Measurements from ENCODE around the gene HECW1. TPM values are rescaled to one million over a fixed set of nuclear protein-coding genes. Genes with fewer than 3 reads are reported as not detected.

Gene HECW1
- total RNA-seq, 4 donors from 2014 or later: 0.09 to 0.32 (median 0.12) TPM

GRCh38 chr7:43431020-43431595 lies 318.7 kb downstream of the HECW1 start:
- DNase-seq (ENCODE audit: low spot score): no peak

GRCh38 chr7:43433639-43434038 lies 321.2 kb downstream of the HECW1 start:
- no peak for TF ChIP-seq CTCF (IDR thresholded peaks at IDR 0.05)
- DNase-seq (ENCODE audit: low spot score): no peak
- ATAC-seq (ENCODE audit: low FRiP score): no peak

More at GRCh38 chr7:43431020-43431595, 318.7 kb downstream of the HECW1 start:
- ATAC-seq (ENCODE audit: low FRiP score): no peak
- TF ChIP-seq CTCF (IDR thresholded peaks at IDR 0.05): no peak

- TF ChIP-seq CTCF (IDR thresholded peaks at IDR 0.05): no peak
- no peak for DNase-seq (ENCODE audit: low spot score)
- ATAC-seq (ENCODE audit: low FRiP score): no peak
These were observed 324.6 kb downstream of the HECW1 start for GRCh38 chr7:43437001-43437400.

- DNase-seq (ENCODE audit: low spot score): no peak
- no peak for TF ChIP-seq CTCF (IDR thresholded peaks at IDR 0.05)
- no peak for ATAC-seq (ENCODE audit: low FRiP score)
These were observed 326.5 kb downstream of the HECW1 start for GRCh38 chr7:43438897-43439479.

GRCh38 chr7:43439631-43440401 lies 327.4 kb downstream of the HECW1 start:
- DNase-seq (ENCODE audit: low spot score) (no peak), ATAC-seq (ENCODE audit: low FRiP score) (no peak)
- TF ChIP-seq CTCF (IDR thresholded peaks at IDR 0.05): no peak

GRCh38 chr7:43441231-43442130 lies 329.0 kb downstream of the HECW1 start:
- ATAC-seq (ENCODE audit: low FRiP score) (no peak), DNase-seq (ENCODE audit: low spot score) (no peak)
- no peak for TF ChIP-seq CTCF (IDR thresholded peaks at IDR 0.05)
